SU-DHL-6 (cell line): ENCODE measurements around the gene GPR162.
A peak's percentile ranks its signal among the peaks of the same experiment; 100 is the strongest.

ENCODE experiments used
- H2AFZ ChIP-seq: fragments of 200-600 bp; sonication (generic); 2 replicates; pipeline ENCODE4 v1.6.1; 2014; ENCODE audit warnings: low read depth, mild to moderate bottlenecking, moderate library complexity, mixed read lengths, antibody characterized with exemption, low read length; ENCODE audit not compliant: severe bottlenecking
- H3F3A ChIP-seq: fragments of 200-600 bp; shearing (Covaris generic); 2 replicates; pipeline ENCODE4 v1.6.0; 2016; ENCODE audit warnings: antibody characterized with exemption, mild to moderate bottlenecking; ENCODE audit not compliant: insufficient read depth
- H3K27ac ChIP-seq: fragments of 200-600 bp; sonication (generic); 2 replicates; pipeline ENCODE4 v1.5.1; 2016; ENCODE audit warnings: low read depth, mild to moderate bottlenecking, low read length, moderate library complexity, mixed read lengths
- H3K27me3 ChIP-seq: fragments of 200-600 bp; sonication (generic), shearing (Covaris generic); 2 replicates; pipeline ENCODE4 v1.6.0; 2014; ENCODE audit warnings: mild to moderate bottlenecking, low read length
- H3K36me3 ChIP-seq: fragments of 200-600 bp; sonication (generic); 2 replicates; pipeline ENCODE4 v1.6.1; 2014; ENCODE audit warnings: mild to moderate bottlenecking, low read length, mixed read lengths
- H3K4me2 ChIP-seq: fragments of 300-600, 200-600 bp; shearing (Covaris generic), sonication (generic); 2 replicates; pipeline ENCODE4 v1.6.0; 2014; ENCODE audit warnings: low read length, low read depth, mild to moderate bottlenecking; ENCODE audit not compliant: poor library complexity, severe bottlenecking
- H3K4me3 ChIP-seq: fragments of 200-600 bp; sonication (generic); 2 replicates; pipeline ENCODE4 v1.5.1; 2014; ENCODE audit warnings: antibody characterized with exemption, low read length, mild to moderate bottlenecking, mixed read lengths; ENCODE audit not compliant: insufficient read depth, poor library complexity, severe bottlenecking
- H3K79me2 ChIP-seq: fragments of 200-600 bp; sonication (generic); 2 replicates; pipeline ENCODE4 v1.6.1; 2014; ENCODE audit warnings: mild to moderate bottlenecking, low read length, moderate library complexity; ENCODE audit not compliant: insufficient read depth
- H3K9ac ChIP-seq: fragments of 200-600 bp; sonication (generic); 2 replicates; pipeline ENCODE4 v1.7.0; 2014; ENCODE audit warnings: mild to moderate bottlenecking, low read length
- H3K9me2 ChIP-seq: fragments of 200-600 bp; sonication (generic); replicated peaks from 2 replicates; pipeline ENCODE4 v1.6.1; 2014; ENCODE audit warnings: low read length; ENCODE audit not compliant: insufficient read depth
- H3K9me3 ChIP-seq: fragments of 200-600 bp; sonication (generic); 2 replicates; pipeline ENCODE4 v1.6.1; 2014; ENCODE audit warnings: low read length, mixed read lengths; ENCODE audit not compliant: insufficient read depth
- H4K20me1 ChIP-seq: fragments of 200-600 bp; sonication (generic); 2 replicates; pipeline ENCODE4 v1.6.1; 2014; ENCODE audit warnings: low read depth, mild to moderate bottlenecking, antibody characterized with exemption, low read length, moderate library complexity, mixed read lengths
- CTCF ChIP-seq: fragments of 200-600 bp; sonication (generic); IDR thresholded peaks from one replicate; pipeline ENCODE4 v1.5.1; 2017; ENCODE audit warnings: antibody characterized with exemption, mild to moderate bottlenecking, low read length, moderate library complexity; ENCODE audit not compliant: insufficient read depth, poor library complexity, severe bottlenecking
- EZH2phosphoT487 ChIP-seq: fragments of 200-600 bp; sonication (generic), shearing (Covaris generic); conservative IDR thresholded peaks from 2 replicates; pipeline ENCODE4 v1.6.1; 2018; ENCODE audit warnings: mild to moderate bottlenecking, antibody characterized with exemption, low read length, moderate library complexity, mixed read lengths

The GPR162 gene

GRCh38 chr12:6852651-6853354, 31.2 kb downstream of the GPR162 start:
- Histone ChIP-seq H3K9ac (peak overlapping the region; percentile 93), H3K36me3 (0 out of 2 replicates have a peak, but pooled peaks cover 5% of the 10 kb centered on the region), H3K27ac (no peak overlapping the region; the same call in 1 of the 2 replicates), H3K4me3 (peak overlapping the region; percentile 78), H3K4me2 (peak overlapping the region; percentile 55), H4K20me1 (no peaks in the 10 kb centered on the region), H3K9me3 (no peaks in the 10 kb centered on the region), H3K9me2 (no peaks in the 10 kb centered on the region), H3K79me2 (peaks cover 40% of the 10 kb centered on the region), H3F3A (0 out of 2 replicates have a peak, but pooled peaks cover 4% of the 10 kb centered on the region), H2AFZ (no peak overlapping the region), H3K27me3 (no peaks in the 10 kb centered on the region)
- no peak for TF ChIP-seq CTCF
- no peak for TF ChIP-seq EZH2phosphoT487

- Histone ChIP-seq H3K27ac (no peak overlapping the region), H3K9me2 (no peaks in the 10 kb centered on the region), H2AFZ (no peak overlapping the region), H3K9ac (peak overlapping the region; percentile 93), H3K4me2 (peak overlapping the region; percentile 55), H3K27me3 (no peaks in the 10 kb centered on the region), H3K36me3 (0 out of 2 replicates have a peak, but pooled peaks cover 5% of the 10 kb centered on the region), H3K4me3 (no peak overlapping the region), H3F3A (0 out of 2 replicates have a peak, but pooled peaks cover 4% of the 10 kb centered on the region), H3K9me3 (no peaks in the 10 kb centered on the region), H3K79me2 (peaks cover 40% of the 10 kb centered on the region), H4K20me1 (no peaks in the 10 kb centered on the region)
- TF ChIP-seq EZH2phosphoT487: no peak
- TF ChIP-seq CTCF: no peak
Measured at GRCh38 chr12:6853626-6854025, 32.0 kb downstream of the GPR162 start.

GRCh38 chr12:6854036-6854435, 32.4 kb downstream of the GPR162 start:
- peaks cover 40% of the 10 kb centered on the region for H3K79me2 ChIP-seq
- no peak overlapping the region for H2AFZ ChIP-seq
- no peaks in the 10 kb centered on the region for H3K9me3 ChIP-seq
- H3K4me2 ChIP-seq: no peak overlapping the region
- H3K4me3 ChIP-seq: no peak overlapping the region
- no peak overlapping the region for H3K27ac ChIP-seq
- H3K9ac ChIP-seq: peak overlapping the region; percentile 93; the same call in 1 of the 2 replicates
- TF ChIP-seq EZH2phosphoT487 (no peak), CTCF (no peak)
- no peaks in the 10 kb centered on the region for H3K9me2 ChIP-seq
- H3K27me3 ChIP-seq: no peaks in the 10 kb centered on the region
- H3K36me3 ChIP-seq: 0 out of 2 replicates have a peak, but pooled peaks cover 5% of the 10 kb centered on the region
- H4K20me1 ChIP-seq: no peaks in the 10 kb centered on the region
- H3F3A ChIP-seq: 0 out of 2 replicates have a peak, but pooled peaks cover 4% of the 10 kb centered on the region
